HCT116 (cell line): ENCODE data around the gene RPS16. TPM values are rescaled to one million over a fixed set of nuclear protein-coding genes. Genes with fewer than 3 reads are reported as not detected.

Experiments
- ATAC-seq: fragments of 200-7000 bp; cut with Tn5 transposase; 2 replicates; pipeline ENCODE4 v1.9.1; 2020; ENCODE audit warnings: mild to moderate bottlenecking, moderate library complexity
- BruUV-seq: library from RNA; stranded (reverse); fragments of 400-500 nt; replicated peaks from 2 replicates; lab custom pipeline; 2021; lab: Mats Ljungman, UMichigan
- CTCF ChIA-PET: fragments of 300-600 bp; sonication (Branson Sonifier 250); formaldehyde crosslinking; loops from one replicate; lab custom pipeline; 2021; ENCODE audit warnings: antibody characterized with exemption; lab: Charles Lee
- POLR2A ChIA-PET: fragments of 300-600, 350-600 bp; sonication (Branson Sonifier 250); formaldehyde crosslinking; loops from one replicate; lab custom pipeline; 2021; ENCODE audit warnings: antibody characterized with exemption; lab: Charles Lee
- RAD21 ChIA-PET, 2 experiments: fragments of 300-600 bp; sonication (Branson Sonifier 250); formaldehyde crosslinking; loops; one replicate each; lab custom pipeline; 2023; ENCODE audit warnings: low total read pairs in 2 of 2; ENCODE audit not compliant: uncharacterized antibody in 2 of 2, unreplicated experiment in 2 of 2, low non-redundant PET in 1 of 2; lab: Charles Lee
- DNase-seq: peaks from one replicate; pipeline ENCODE4 v3.0.0-alpha.2; 2010; ENCODE audit warnings: low read depth, low spot score
- H2AFZ ChIP-seq: fragments of 200-600 bp; shearing (Covaris generic), sonication (generic); 2 replicates; pipeline ENCODE4 v1.6.1; 2017; ENCODE audit warnings: low read depth, mixed run types, mixed read lengths, antibody characterized with exemption, low read length; ENCODE audit not compliant: poor library complexity, severe bottlenecking
- H3K27ac ChIP-seq: 2 replicates; pipeline ENCODE4 v1.5.1; 2012; ENCODE audit warnings: low read depth, low read length
- H3K27me3 ChIP-seq: fragments of 200-600 bp; sonication (generic); 2 replicates; pipeline ENCODE4 v1.6.1; 2016; ENCODE audit warnings: mixed run types, low read length, mixed read lengths; ENCODE audit not compliant: insufficient read depth
- H3K36me3 ChIP-seq, 2 experiments: fragments of 200-500 bp in 1 of 2; fragments of 200-600 bp in 1 of 2; sonication (Bioruptor generic) in 1 of 2; sonication (generic) in 1 of 2; 2 replicates each; pipeline versions ENCODE4 v1.5.1 to v1.6.1; 2014 to 2016; ENCODE audit warnings: low read length in 2 of 2, inconsistent platforms in 1 of 2, mixed read lengths in 1 of 2, mixed run types in 1 of 2; ENCODE audit not compliant: insufficient read depth in 2 of 2, control insufficient read depth in 1 of 2
- H3K4me1 ChIP-seq, 2 experiments: fragments of 200-600 bp in 1 of 2; sonication (generic) in 1 of 2; 2 replicates each; pipeline versions ENCODE4 v1.5.1 to v1.6.1; 2012 to 2017; ENCODE audit warnings: low read length in 2 of 2, inconsistent platforms in 1 of 2, mild to moderate bottlenecking in 1 of 2, mixed read lengths in 1 of 2, mixed run types in 1 of 2, moderate library complexity in 1 of 2; ENCODE audit not compliant: insufficient read depth in 2 of 2, control insufficient read depth in 1 of 2
- H3K4me2 ChIP-seq: fragments of 200-600 bp; sonication (generic); 2 replicates; pipeline ENCODE4 v1.6.1; 2017; ENCODE audit warnings: mixed run types, low read length, mixed read lengths
- H3K4me3 ChIP-seq, 2 experiments: fragments of 200-600 bp in 1 of 2; sonication (generic) in 1 of 2; replicated peaks in 1 of 2; 2 replicates each; pipeline ENCODE4 v1.5.1; 2011 to 2016; ENCODE audit warnings: low read length in 2 of 2, control low read depth in 1 of 2, low read depth in 1 of 2, mild to moderate bottlenecking in 1 of 2, mixed read lengths in 1 of 2, mixed run types in 1 of 2
- H3K79me2 ChIP-seq: fragments of 200-600 bp; sonication (generic); 2 replicates; pipeline ENCODE4 v1.6.1; 2017; ENCODE audit warnings: mild to moderate bottlenecking, mixed run types, low read length, moderate library complexity, mixed read lengths; ENCODE audit not compliant: insufficient read depth
- H3K9ac ChIP-seq: fragments of 200-600 bp; sonication (generic); 2 replicates; pipeline ENCODE4 v1.6.1; 2016; ENCODE audit warnings: low read length, mixed read lengths
- H3K9me2 ChIP-seq: fragments of 200-600 bp; sonication (generic), shearing (Covaris generic); 2 replicates; pipeline ENCODE4 v1.6.1; 2017; ENCODE audit warnings: mixed run types, mild to moderate bottlenecking, moderate library complexity; ENCODE audit not compliant: insufficient read depth
- H3K9me3 ChIP-seq, 2 experiments: fragments of 200-500 bp in 1 of 2; fragments of 200-600 bp in 1 of 2; sonication (Bioruptor generic) in 1 of 2; sonication (generic) in 1 of 2; 2 replicates each; pipeline ENCODE4 v1.6.1; 2014 to 2017; ENCODE audit warnings: low read length in 2 of 2, mixed read lengths in 2 of 2, inconsistent platforms in 1 of 2, low read depth in 1 of 2, mild to moderate bottlenecking in 1 of 2, mixed run types in 1 of 2, moderate library complexity in 1 of 2; ENCODE audit not compliant: control insufficient read depth in 1 of 2, insufficient read depth in 1 of 2
- H4K20me1 ChIP-seq: fragments of 200-600 bp; sonication (generic), shearing (Covaris generic); 2 replicates; pipeline ENCODE4 v1.6.1; 2017; ENCODE audit warnings: mixed run types, mild to moderate bottlenecking, moderate library complexity; ENCODE audit not compliant: insufficient read depth
- CEBPB ChIP-seq: IDR thresholded peaks from 2 replicates; pipeline ENCODE4 v1.6.1; 2012; ENCODE audit warnings: low read depth
- CTCF ChIP-seq, 3 experiments: fragments of 200-600 bp in 1 of 3; sonication (generic) in 1 of 3; IDR thresholded peaks in 2 of 3; conservative IDR thresholded peaks in 1 of 3; 2 replicates each; pipeline ENCODE4 v1.5.1; 2012 to 2017; ENCODE audit warnings: low read depth in 2 of 3, low read length in 2 of 3, antibody characterized with exemption in 1 of 3, borderline replicate concordance in 1 of 3, control low read depth in 1 of 3, mild to moderate bottlenecking in 1 of 3, mixed read lengths in 1 of 3, mixed run types in 1 of 3, moderate library complexity in 1 of 3; ENCODE audit not compliant: insufficient read depth in 1 of 3
- EGR1 ChIP-seq: IDR thresholded peaks from 2 replicates; pipeline ENCODE4 v1.6.1; 2012; ENCODE audit warnings: low read depth
- ELF1 ChIP-seq: IDR thresholded peaks from 2 replicates; pipeline ENCODE4 v1.6.1; 2012; ENCODE audit warnings: low read depth, borderline replicate concordance
- EZH2 ChIP-seq: fragments of 200-600 bp; sonication (generic); IDR thresholded peaks from 2 replicates; pipeline ENCODE4 v1.6.1; 2017; ENCODE audit warnings: antibody characterized with exemption, mixed run types
- FOSL1 ChIP-seq: IDR thresholded peaks from 2 replicates; pipeline ENCODE4 v1.6.1; 2012; ENCODE audit warnings: low read depth
- JUND ChIP-seq: IDR thresholded peaks from 2 replicates; pipeline ENCODE4 v1.6.1; 2012
- MAX ChIP-seq: IDR thresholded peaks from 2 replicates; pipeline ENCODE4 v1.6.1; 2012
- POLR2A ChIP-seq: IDR thresholded peaks from 2 replicates; pipeline ENCODE4 v1.7.0; 2011; ENCODE audit warnings: borderline replicate concordance; ENCODE audit not compliant: insufficient read depth, insufficient read length; ENCODE audit errors: extremely low read depth
- POLR2AphosphoS5 ChIP-seq: IDR thresholded peaks from 2 replicates; pipeline ENCODE4 v1.6.1; 2011; ENCODE audit warnings: mild to moderate bottlenecking, low read depth, low read length, moderate library complexity
- RAD21 ChIP-seq: IDR thresholded peaks from 2 replicates; pipeline ENCODE4 v1.6.1; 2012; ENCODE audit warnings: low read depth, mild to moderate bottlenecking
- SIN3A ChIP-seq: IDR thresholded peaks from 2 replicates; pipeline ENCODE4 v1.6.1; 2012; ENCODE audit warnings: low read depth
- SP1 ChIP-seq: IDR thresholded peaks from 2 replicates; pipeline ENCODE4 v1.6.1; 2012; ENCODE audit warnings: low read depth
- SRF ChIP-seq: IDR thresholded peaks from 2 replicates; pipeline ENCODE4 v1.6.1; 2012; ENCODE audit warnings: low read depth
- TCF7L2 ChIP-seq: IDR thresholded peaks from 2 replicates; pipeline ENCODE4 v1.7.0; 2011; ENCODE audit warnings: borderline replicate concordance, inconsistent platforms; ENCODE audit not compliant: insufficient read depth, insufficient read length; ENCODE audit errors: extremely low read depth
- ZBTB33 ChIP-seq: IDR thresholded peaks from 2 replicates; pipeline ENCODE4 v1.6.1; 2011; ENCODE audit warnings: mild to moderate bottlenecking, low read length, moderate library complexity; ENCODE audit not compliant: insufficient replicate concordance; ENCODE audit errors: extremely low read depth
- ZFX ChIP-seq: fragments of 450-650 bp; IDR thresholded peaks from 2 replicates; pipeline ENCODE4 v1.6.1; 2017
- ZNF274 ChIP-seq: fragments of 200-500 bp; sonication (Bioruptor generic); IDR thresholded peaks from 2 replicates; pipeline ENCODE4 v1.6.1; 2014; ENCODE audit warnings: mild to moderate bottlenecking, low read depth, low read length, inconsistent platforms
- intact Hi-C: fragments of 100-400 bp; cut with micrococcal nuclease; formaldehyde crosslinking; loops from 2 replicates; pipeline ENCODE4 v1.10.0; 2022
- total RNA-seq: library from RNA; stranded (reverse); gene quantifications from one replicate; pipeline ENCODE4 v1.2.1, GENCODE V29; 2021; ENCODE audit not compliant: unreplicated experiment

RPS16 gene
- total RNA-seq, 1 experiment from 2014 or later, result 3,365 TPM

GRCh38 chr19:39401549-39402345 is 34.0 kb downstream of the RPS16 start (continued):
- no peak for TF ChIP-seq ZNF274
- TF ChIP-seq SP1, result no peak
- TF ChIP-seq EZH2, result no peak

GRCh38 chr19:39401070-39401548 is 34.6 kb downstream of the RPS16 start:
- BruUV-seq, result no TSS peak
- H4K20me1 ChIP-seq, result no peaks in the 10 kb centered on the region
- peak overlapping the region; percentile 97 for H3K9ac ChIP-seq
- H3K27ac ChIP-seq, result peak overlapping the region; percentile 99
- ATAC-seq, result no peak
- no peak overlapping the region for H2AFZ ChIP-seq
- H3K4me2 ChIP-seq, result peak overlapping the region; percentile 92
- no peaks in the 10 kb centered on the region for H3K9me2 ChIP-seq
- intact Hi-C loops, result no loop called here
- no peaks in the 10 kb centered on the region for H3K27me3 ChIP-seq
- ChIA-PET CTCF (no interaction called here), RAD21 (no interaction called here), POLR2A (interaction anchor here (1.0 to 3.8 kb wide), 6 partner anchors 8 to 35 kb away, joined by 3 to 26 read pairs (median 6); partner anchors contain the start of genes MED29, PAF1 and RPS16)
- DNase-seq, result no peak
- no peak overlapping the region; a peak in 1 of 4 replicates for H3K4me3 ChIP-seq
- H3K4me1 ChIP-seq, result peaks cover 56 to 92% of the 10 kb centered on the region in 2 experiments
- TF ChIP-seq SP1 (no peak), ZFX (no peak), RAD21 (no peak), CTCF (IDR thresholded peaks at IDR 0.05 in 2 of 3, conservative IDR thresholded peaks at IDR 0.05 in 1 of 3; ENCODE audit: borderline replicate concordance in 1 of 3, insufficient read depth in 1 of 3, low read depth in 2 of 3, low read length in 2 of 3) (no peak), FOSL1 (no peak), POLR2AphosphoS5 (no peak), SRF (no peak), SIN3A (no peak), ZNF274 (no peak), MAX (no peak), CEBPB (no peak), POLR2A (no peak), ELF1 (no peak), TCF7L2 (no peak), ZBTB33 (no peak), EGR1 (no peak), JUND (no peak)
- no peaks in the 10 kb centered on the region for H3K36me3 ChIP-seq
- H3K9me3 ChIP-seq, result no peaks in the 10 kb centered on the region
- H3K79me2 ChIP-seq, result peaks cover 11% of the 10 kb centered on the region; the same call in 1 of the 2 replicates
